D721Med (cell line): Measurements from ENCODE around the gene KCNK4.

Experiments
- DNase-seq: peaks from one replicate; pipeline ENCODE4 v3.0.0; 2011; ENCODE audit warnings: low spot score; ENCODE audit not compliant: insufficient read length
- FAIRE-seq: peaks from 2 replicates; lab custom pipeline; 2011; peaks lifted over from hg19 to GRCh38; lab: Jason Lieb, UNC
- CTCF ChIP-seq: IDR thresholded peaks from 2 replicates; pipeline ENCODE4 v1.5.1; 2012; ENCODE audit warnings: mild to moderate bottlenecking, control low read depth; ENCODE audit not compliant: insufficient read depth; ENCODE audit errors: missing control alignments

The KCNK4 gene

GRCh38 chr11:64259533-64260067 lies 31.5 kb upstream of the KCNK4 start:
- no peak for TF ChIP-seq CTCF
- FAIRE-seq (no peak), DNase-seq (no peak)

GRCh38 chr11:64260147-64260708 lies 30.9 kb upstream of the KCNK4 start:
- no peak for FAIRE-seq
- no peak for DNase-seq
- TF ChIP-seq CTCF = no peak

- FAIRE-seq (no peak), DNase-seq (no peak)
- no peak for TF ChIP-seq CTCF
Observed at GRCh38 chr11:64261556-64262080, 29.5 kb upstream of the KCNK4 start.

GRCh38 chr11:64262271-64263002 lies 28.7 kb upstream of the KCNK4 start:
- no peak for FAIRE-seq
- TF ChIP-seq CTCF = no peak
- no peak for DNase-seq

- TF ChIP-seq CTCF = no peak
- FAIRE-seq = no peak
- no peak for DNase-seq
Observed at GRCh38 chr11:64263021-64263946, 27.8 kb upstream of the KCNK4 start.

GRCh38 chr11:64263947-64264317 lies 27.2 kb upstream of the KCNK4 start:
- FAIRE-seq = no peak
- no peak for DNase-seq
- TF ChIP-seq CTCF = no peak
